Esophagus mucosa (tissue), 1 donor: Measurements from ENCODE around the gene TAF1C. TPM values are rescaled to one million over a fixed set of nuclear protein-coding genes. Genes with fewer than 3 reads are reported as not detected.
A peak's percentile ranks its signal among the peaks of the same experiment; 100 is the strongest.

Source experiments
- ATAC-seq: fragments of 200-7000 bp; cut with Tn5 transposase; one replicate; pipeline ENCODE4 v1.9.1; 2020
- total RNA-seq: library from RNA; stranded (reverse); gene quantifications from one replicate; pipeline ENCODE4 v1.2.4, GENCODE V29; 2023
- donor health status: DM: yes; HTN: yes; CAD: no.

TAF1C gene
- total RNA-seq, 1 donor from 2014 or later: 18.3 TPM

GRCh38 chr16:84182680-84183571, 3.9 kb downstream of the TAF1C start:
- no peak for ATAC-seq

- ATAC-seq: no peak
Measured at GRCh38 chr16:84182104-84182503, 4.8 kb downstream of the TAF1C start.

- ATAC-seq: no peak
Measured at GRCh38 chr16:84181144-84181915, 5.5 kb downstream of the TAF1C start.

GRCh38 chr16:84180519-84181140, 6.2 kb downstream of the TAF1C start:
- no peak for ATAC-seq

DNA sequence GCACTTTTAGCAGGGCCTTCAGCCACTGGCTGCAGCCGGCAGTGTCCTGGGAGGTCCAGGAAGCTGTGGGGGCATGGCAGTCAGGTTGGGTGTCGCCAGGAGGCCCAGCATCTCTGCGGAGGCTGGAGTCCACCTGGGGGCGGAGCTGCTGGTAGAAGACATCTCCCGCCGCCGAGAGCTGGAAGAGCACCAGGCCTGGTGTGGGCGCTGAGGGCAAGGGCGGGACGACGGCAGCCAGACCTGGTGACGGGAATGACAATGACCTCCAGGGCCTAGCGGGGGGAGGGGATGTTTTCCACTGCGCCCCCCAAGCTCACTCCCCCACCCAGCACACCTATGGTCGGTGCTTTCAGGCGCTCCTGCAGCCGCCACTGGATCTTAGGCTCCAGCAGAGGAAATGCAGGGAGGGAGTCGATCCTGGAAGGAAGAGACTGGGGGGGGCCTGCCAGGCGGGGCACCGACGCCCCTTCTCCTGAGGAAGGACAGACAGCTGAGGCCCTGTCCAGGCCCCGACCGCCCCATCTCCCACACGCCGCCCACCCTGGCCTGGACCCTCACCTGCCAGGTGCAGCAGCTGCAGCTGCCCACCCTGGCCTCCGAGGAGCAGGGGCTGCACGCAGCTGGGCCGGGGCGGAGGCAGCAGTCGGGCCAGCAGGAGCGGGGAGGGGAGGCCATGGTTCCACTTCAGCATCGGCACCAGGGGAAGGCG, 7.1 kb downstream of the TAF1C start:
- ATAC-seq: no peak

- ATAC-seq: no peak
Measured at GRCh38 chr16:84178892-84179611, 7.8 kb downstream of the TAF1C start.

- no peak for ATAC-seq
Measured at GRCh38 chr16:84178146-84178765, 8.6 kb downstream of the TAF1C start.

DNA sequence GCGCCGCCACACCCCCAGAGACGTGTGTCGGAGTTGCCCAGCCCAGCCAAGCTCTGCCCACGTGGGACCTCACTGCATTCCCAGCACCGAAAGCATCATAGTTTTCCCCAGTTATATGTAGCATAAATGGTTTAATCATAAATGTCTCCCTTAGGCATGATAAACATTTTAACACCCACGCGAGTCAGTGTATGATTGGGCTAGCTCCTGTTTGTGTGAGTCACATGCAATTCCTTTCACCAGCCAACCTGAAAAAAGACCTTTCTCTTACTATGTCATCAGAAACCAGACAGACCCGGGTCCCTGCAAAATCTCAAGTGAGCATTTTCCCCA, 9.2 kb downstream of the TAF1C start:
- ATAC-seq: peak; percentile 12

DNA sequence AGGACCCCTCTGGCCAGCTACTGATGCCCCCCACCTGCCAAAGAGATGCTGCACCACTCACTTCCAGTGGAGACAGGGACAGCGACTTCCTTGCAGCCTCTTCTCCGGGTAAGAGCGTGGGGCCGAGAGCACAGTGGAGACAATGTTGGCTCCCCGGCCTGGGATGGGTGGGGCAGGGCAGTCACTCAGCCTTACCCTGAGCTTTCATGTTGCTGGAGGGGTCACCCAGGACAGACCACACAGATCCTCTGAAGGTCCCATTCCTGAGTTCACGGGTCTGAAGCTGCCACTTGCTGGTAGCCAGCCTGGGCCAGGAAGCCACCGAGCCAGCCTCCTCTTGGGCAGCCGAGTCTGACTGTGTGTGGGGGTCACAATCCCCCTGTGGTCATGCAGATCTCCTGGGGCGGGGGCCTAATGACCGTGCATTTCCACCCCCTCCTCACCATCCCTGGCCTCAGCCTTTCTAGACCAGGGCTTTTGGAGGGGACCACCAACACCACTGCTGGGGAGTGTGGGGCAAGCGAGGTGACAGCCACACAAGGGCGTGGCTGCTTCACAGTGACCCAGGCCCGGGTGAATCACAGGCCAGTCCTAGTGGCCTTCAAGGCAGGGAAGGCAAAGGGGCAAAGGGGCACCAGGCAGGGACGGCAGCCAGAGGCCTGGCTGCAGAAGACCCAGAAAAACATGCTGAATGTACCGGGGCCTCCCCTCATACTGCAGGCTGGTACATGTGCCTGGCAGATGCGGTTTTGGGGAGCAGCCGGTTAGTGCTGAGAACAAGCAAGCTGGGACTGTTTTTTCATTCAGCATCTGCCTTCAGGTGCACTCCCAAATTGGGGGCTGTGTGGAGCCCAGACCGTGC, 10.4 kb downstream of the TAF1C start:
- peak; percentile 25 for ATAC-seq

- ATAC-seq: peak; percentile 66
Measured at GRCh38 chr16:84175350-84176081, 11.3 kb downstream of the TAF1C start.

DNA sequence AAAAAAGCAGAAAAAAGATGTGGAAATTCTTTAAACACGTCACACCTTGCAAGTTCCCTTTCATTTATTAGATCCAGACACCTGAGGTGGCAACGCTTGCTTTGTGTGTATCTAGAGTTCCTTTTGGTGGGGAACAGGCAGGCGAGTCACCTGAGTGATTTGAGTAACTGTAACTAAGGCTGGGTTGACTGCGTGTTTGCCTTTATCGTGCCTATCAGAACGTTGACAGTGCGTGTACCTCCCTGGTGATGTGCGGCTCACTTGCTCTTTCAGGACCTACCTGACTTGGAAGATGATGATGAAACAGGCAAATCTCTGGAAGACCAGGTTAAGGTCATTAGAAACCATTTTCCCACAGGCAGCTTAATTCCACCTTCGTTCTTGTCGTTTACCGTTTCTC, 12.5 kb downstream of the TAF1C start:
- no peak for ATAC-seq

- ATAC-seq: no peak
Measured at GRCh38 chr16:84169765-84170310, 17.0 kb downstream of the TAF1C start.

GRCh38 chr16:84166796-84167695, 19.8 kb downstream of the TAF1C start:
- no peak for ATAC-seq

GRCh38 chr16:84165746-84166145, 21.1 kb downstream of the TAF1C start:
- no peak for ATAC-seq

DNA sequence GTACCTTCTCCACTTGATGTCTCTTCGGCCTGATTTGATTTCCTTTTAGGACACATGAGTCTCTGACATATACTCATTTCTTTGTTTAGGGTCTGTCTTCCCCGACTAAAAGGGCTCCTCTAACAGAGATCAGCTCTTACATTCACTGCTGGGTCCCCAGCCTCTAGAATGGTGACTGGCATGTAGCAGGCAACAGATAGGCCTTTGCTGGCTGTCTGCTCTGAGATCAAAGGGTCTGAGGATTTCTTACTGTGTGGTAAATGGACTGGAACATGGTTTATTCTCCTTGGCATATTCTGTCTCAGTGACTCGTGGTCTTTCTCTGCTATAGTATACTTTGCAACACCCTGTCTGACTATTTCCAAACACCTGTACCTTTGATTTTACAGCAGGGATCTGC, 25.1 kb downstream of the TAF1C start:
- ATAC-seq: no peak

- no peak for ATAC-seq
Measured at GRCh38 chr16:84161037-84161436, 25.8 kb downstream of the TAF1C start.

DNA sequence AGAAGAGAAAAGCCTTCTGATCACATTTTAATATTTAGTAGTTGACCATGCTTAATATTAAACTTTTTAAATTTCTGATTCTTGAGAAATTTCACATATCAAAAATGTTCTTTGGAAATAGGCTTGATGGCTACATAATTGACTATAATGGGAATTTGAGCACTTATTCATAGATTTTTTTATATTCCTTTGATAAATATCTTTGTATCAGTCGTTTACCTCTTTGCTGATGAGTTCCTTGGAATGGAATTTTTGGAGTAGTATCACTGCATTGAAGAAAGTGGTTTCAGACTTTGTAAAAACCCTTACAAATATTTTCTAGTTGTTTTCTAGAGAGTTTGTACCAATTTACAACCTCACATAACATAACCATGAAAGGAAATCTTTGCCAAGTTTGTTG, 27.1 kb downstream of the TAF1C start:
- no peak for ATAC-seq

DNA sequence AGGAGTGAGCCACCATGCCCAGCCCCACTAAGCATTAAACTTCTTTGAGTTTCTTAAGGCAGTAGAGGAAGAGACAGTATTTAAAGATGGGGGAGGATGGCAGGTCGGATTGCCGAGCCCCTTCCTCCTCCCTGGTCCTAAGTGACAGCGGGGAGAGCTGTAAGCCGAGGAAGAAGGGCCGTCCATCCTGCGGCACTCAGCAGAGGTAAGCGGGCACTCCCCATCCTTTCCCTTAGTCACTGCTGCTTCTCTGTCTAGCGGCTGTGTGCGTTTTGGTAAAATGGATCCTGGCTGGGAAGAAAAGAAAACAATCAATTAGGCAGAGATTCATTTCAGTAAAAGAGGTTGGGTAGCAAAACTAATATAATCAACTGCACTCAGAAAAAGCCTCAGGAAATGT, 27.9 kb downstream of the TAF1C start:
- ATAC-seq: no peak
